Stimulated activated CD4-positive, alpha-beta T cell treated with anti-CD3 and anti-CD28 coated beads, Interleukin-15, amount 100 ng/mL, for 48 hours (primary cell): Measurements from ENCODE around the gene TBC1D16.
A peak's percentile ranks its signal among the peaks of the same experiment; 100 is the strongest.

ENCODE experiments used
- DNase-seq, 2 donors: peaks; one replicate each; pipeline ENCODE4 v3.0.0-alpha.2; 2020; ENCODE audit warnings: low read depth in 2 of 2

TBC1D16 gene

GRCh38 chr17:80035687-80035936 is at the start of gene TBC1D16:
Gene TBC1D16 (minus strand): TSS chr17:80035872. CDS start chr17:80013547, 22,325 bp downstream.
- DNase-seq: no peak

GRCh38 chr17:80084773-80085172 is 49.1 kb upstream of the TBC1D16 start:
- DNase-seq: no peak

- no peak for DNase-seq
Observed at GRCh38 chr17:80083136-80083661, 47.5 kb upstream of the TBC1D16 start.

- peak in 1 of 2 donors; percentile 58 for DNase-seq
Observed at GRCh38 chr17:80082403-80083135, 46.9 kb upstream of the TBC1D16 start.

GRCh38 chr17:80081596-80081995 is 45.9 kb upstream of the TBC1D16 start:
- DNase-seq: no peak

GRCh38 chr17:80080081-80080480 is 44.4 kb upstream of the TBC1D16 start:
- no peak for DNase-seq

GRCh38 chr17:80072410-80072809 is 36.7 kb upstream of the TBC1D16 start:
- no peak for DNase-seq

- no peak for DNase-seq
Observed at GRCh38 chr17:80071116-80071841, 35.6 kb upstream of the TBC1D16 start.

GRCh38 chr17:80070375-80071115 is 34.9 kb upstream of the TBC1D16 start:
- no peak for DNase-seq

GRCh38 chr17:80068301-80069222 is 32.9 kb upstream of the TBC1D16 start:
- DNase-seq: no peak

- no peak for DNase-seq
Observed at GRCh38 chr17:80067393-80067986, 31.8 kb upstream of the TBC1D16 start.

GRCh38 chr17:80065478-80066170 is 30.0 kb upstream of the TBC1D16 start:
- DNase-seq: no peak

- DNase-seq: no peak
Observed at GRCh38 chr17:80064696-80065095, 29.0 kb upstream of the TBC1D16 start.

GRCh38 chr17:80063830-80064585 is 28.3 kb upstream of the TBC1D16 start:
- no peak for DNase-seq

- no peak for DNase-seq
Observed at GRCh38 chr17:80061421-80061820, 25.7 kb upstream of the TBC1D16 start.

- DNase-seq: no peak
Observed at GRCh38 chr17:80060644-80061043, 25.0 kb upstream of the TBC1D16 start.

GRCh38 chr17:80058311-80058955 is 22.8 kb upstream of the TBC1D16 start:
- DNase-seq: no peak

- no peak for DNase-seq
Observed at GRCh38 chr17:80055597-80055996, 19.9 kb upstream of the TBC1D16 start.

GRCh38 chr17:80053102-80053501 is 17.4 kb upstream of the TBC1D16 start:
- no peak for DNase-seq
